ENCODE results near the gene PTPRR.

DNA sequence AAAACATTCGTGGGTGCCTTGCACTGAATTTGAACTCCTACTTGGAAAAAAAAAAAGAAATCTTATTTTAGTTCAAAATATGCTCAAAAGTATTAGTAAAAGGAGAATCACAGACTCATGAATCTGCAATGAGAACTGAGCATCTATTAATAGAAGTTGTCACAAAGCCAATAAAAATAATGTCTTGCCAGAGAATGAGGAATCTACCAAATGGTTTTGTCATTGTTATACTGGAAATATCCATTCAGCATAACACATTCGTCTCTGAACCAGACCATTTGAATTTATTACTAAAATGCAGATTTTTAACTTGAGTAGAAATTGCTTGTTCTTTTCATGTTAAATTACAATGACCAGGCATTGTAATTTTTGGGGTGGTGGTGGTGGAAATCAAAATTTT is 271.7 kb downstream of the PTPRR start:
- TF ChIP-seq, protein P1, sequence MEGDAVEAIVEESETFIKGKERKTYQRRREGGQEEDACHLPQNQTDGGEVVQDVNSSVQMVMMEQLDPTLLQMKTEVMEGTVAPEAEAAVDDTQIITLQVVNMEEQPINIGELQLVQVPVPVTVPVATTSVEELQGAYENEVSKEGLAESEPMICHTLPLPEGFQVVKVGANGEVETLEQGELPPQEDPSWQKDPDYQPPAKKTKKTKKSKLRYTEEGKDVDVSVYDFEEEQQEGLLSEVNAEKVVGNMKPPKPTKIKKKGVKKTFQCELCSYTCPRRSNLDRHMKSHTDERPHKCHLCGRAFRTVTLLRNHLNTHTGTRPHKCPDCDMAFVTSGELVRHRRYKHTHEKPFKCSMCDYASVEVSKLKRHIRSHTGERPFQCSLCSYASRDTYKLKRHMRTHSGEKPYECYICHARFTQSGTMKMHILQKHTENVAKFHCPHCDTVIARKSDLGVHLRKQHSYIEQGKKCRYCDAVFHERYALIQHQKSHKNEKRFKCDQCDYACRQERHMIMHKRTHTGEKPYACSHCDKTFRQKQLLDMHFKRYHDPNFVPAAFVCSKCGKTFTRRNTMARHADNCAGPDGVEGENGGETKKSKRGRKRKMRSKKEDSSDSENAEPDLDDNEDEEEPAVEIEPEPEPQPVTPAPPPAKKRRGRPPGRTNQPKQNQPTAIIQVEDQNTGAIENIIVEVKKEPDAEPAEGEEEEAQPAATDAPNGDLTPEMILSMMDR (IDR thresholded peaks at IDR 0.05; ENCODE audit: insufficient read depth, low read length, poor library complexity, severe bottlenecking): no peak
- no peak for TF ChIP-seq EZH2phosphoT487 (conservative IDR thresholded peaks at IDR 0.05; ENCODE audit: low read length)

All from SU-DHL-6 (cell line).